ENCODE measurements around the gene SSBP3.

Gene SSBP3

DNA sequence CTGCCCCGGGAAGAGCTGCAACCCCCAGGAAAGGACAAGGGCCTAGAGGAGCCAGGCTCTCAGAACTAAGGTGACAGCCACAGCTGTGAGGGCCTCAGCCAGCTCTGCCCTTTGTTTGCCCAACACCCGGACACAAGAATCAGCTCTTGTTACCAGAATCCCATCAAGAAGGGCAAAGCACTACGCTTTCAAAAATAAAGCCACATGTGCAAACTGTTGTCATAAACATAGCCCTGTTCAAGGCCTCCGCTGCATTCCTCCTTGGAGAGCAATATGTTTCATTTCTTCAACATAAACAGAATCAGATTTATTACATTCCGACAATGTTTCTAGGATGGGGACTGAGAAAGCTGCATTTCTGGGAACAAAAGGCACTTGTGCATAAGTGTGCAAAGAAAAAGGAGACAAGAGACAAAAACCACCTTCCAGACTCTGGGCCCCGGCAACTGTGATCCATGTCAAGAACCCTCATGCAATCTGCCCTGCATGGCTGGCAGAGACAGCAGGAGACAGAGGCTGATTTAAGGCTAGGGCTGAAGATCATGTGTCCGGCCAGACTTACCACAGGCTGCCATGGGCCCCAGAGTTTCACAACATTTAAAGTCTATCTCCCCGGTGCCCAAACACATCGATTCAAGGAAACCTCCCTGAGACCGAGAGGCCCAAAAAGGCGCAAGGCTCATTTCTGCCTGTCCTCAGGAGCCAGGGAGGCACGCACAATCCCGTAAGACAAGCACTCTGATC, 71.0 kb downstream of the SSBP3 start:
- H4K20me1 ChIP-seq (ENCODE audit: insufficient read depth, low read length): peaks cover 80% of the 10 kb centered on the region
- no peak overlapping the region for H3K4me3 ChIP-seq (ENCODE audit: low read depth in 1 of 2, low read length in 2 of 2)
- H3K79me2 ChIP-seq (ENCODE audit: insufficient read depth, low read length): peaks cover 97% of the 10 kb centered on the region
- no peak overlapping the region for H3K27ac ChIP-seq (ENCODE audit: low read length)
- H3K9ac ChIP-seq (ENCODE audit: low read depth, low read length): no peak overlapping the region
- no peaks in the 10 kb centered on the region for H3K9me3 ChIP-seq (ENCODE audit: insufficient read depth, low read length, severe bottlenecking)
- ATAC-seq (ENCODE audit: insufficient read depth, low read depth): no peak
- TF ChIP-seq, protein P1, sequence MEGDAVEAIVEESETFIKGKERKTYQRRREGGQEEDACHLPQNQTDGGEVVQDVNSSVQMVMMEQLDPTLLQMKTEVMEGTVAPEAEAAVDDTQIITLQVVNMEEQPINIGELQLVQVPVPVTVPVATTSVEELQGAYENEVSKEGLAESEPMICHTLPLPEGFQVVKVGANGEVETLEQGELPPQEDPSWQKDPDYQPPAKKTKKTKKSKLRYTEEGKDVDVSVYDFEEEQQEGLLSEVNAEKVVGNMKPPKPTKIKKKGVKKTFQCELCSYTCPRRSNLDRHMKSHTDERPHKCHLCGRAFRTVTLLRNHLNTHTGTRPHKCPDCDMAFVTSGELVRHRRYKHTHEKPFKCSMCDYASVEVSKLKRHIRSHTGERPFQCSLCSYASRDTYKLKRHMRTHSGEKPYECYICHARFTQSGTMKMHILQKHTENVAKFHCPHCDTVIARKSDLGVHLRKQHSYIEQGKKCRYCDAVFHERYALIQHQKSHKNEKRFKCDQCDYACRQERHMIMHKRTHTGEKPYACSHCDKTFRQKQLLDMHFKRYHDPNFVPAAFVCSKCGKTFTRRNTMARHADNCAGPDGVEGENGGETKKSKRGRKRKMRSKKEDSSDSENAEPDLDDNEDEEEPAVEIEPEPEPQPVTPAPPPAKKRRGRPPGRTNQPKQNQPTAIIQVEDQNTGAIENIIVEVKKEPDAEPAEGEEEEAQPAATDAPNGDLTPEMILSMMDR (IDR thresholded peaks at IDR 0.05; ENCODE audit: borderline replicate concordance, extremely low read depth, low read length, poor library complexity, severe bottlenecking): no peak
- TF ChIP-seq EZH2 (IDR thresholded peaks at IDR 0.05; ENCODE audit: borderline replicate concordance, low read depth, low read length, severe bottlenecking): no peak
- no peak overlapping the region for H3K4me2 ChIP-seq (ENCODE audit: insufficient read depth, low read length)
- DNase-seq: no peak
- peaks cover 59% of the 10 kb centered on the region for H3K36me3 ChIP-seq (ENCODE audit: insufficient read depth, low read length)
- H3K4me1 ChIP-seq (ENCODE audit: insufficient read depth, low read length): no peaks in the 10 kb centered on the region
- no peak overlapping the region for H2AFZ ChIP-seq (ENCODE audit: low read depth, low read length)
- H3K27me3 ChIP-seq (ENCODE audit: insufficient read depth, low read length, poor library complexity): no peaks in the 10 kb centered on the region

DNA sequence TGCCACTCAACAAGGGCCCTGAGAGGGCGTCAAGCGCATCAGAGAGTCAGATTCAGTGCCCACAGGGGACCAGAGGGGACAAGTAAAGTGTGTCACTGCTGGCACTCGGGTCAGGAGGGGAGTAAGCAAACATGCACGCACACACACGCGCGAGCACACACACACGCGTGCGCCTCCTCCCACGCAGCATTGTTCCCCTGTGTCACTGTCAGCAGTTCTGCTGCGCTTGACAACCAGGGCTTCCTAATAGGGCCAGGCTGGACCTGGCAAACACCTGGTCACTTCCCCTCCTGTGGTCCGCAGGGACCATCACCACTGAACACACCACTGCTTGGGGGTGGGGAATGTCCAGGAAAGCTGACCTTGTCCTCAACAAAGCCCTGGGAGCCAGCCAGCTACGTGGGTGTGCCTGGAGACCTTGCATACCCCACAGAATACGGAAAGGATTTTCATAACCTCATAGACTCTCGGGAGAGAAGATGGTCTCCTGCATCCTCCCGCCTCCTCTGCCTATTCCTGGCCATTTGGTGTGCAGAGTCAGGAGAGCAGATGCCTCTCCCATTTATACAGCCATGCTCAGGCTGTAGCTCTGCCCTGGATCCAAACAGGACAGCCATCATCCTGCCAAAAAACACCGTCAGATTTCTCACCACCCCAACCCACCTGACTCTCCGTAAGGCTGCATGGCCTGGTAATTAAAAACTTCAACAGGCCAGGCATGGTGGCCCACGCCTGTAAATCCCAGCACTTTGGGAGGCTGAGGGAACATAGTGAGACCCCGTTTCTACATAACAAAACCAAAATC, 73.2 kb downstream of the SSBP3 start:
- Histone ChIP-seq H3K4me1 (ENCODE audit: insufficient read depth, low read length) (no peaks in the 10 kb centered on the region), H3K36me3 (ENCODE audit: insufficient read depth, low read length) (peaks cover 60% of the 10 kb centered on the region), H3K27ac (ENCODE audit: low read length) (no peak overlapping the region), H3K79me2 (ENCODE audit: insufficient read depth, low read length) (peaks cover 96% of the 10 kb centered on the region), H3K27me3 (ENCODE audit: insufficient read depth, low read length, poor library complexity) (no peaks in the 10 kb centered on the region), H3K4me2 (ENCODE audit: insufficient read depth, low read length) (no peak overlapping the region), H3K9me3 (ENCODE audit: insufficient read depth, low read length, severe bottlenecking) (no peaks in the 10 kb centered on the region), H4K20me1 (ENCODE audit: insufficient read depth, low read length) (peaks cover 92% of the 10 kb centered on the region), H3K4me3 (ENCODE audit: low read depth in 1 of 2, low read length in 2 of 2) (no peak overlapping the region), H2AFZ (ENCODE audit: low read depth, low read length) (no peak overlapping the region), H3K9ac (ENCODE audit: low read depth, low read length) (no peak overlapping the region)
- ATAC-seq (ENCODE audit: insufficient read depth, low read depth) (0 out of 3 replicates have a peak, but pooled peaks have one; percentile 23), DNase-seq (no peak)
- TF ChIP-seq, protein P1 (IDR thresholded peaks at IDR 0.05; ENCODE audit: borderline replicate concordance, extremely low read depth, low read length, poor library complexity, severe bottlenecking): no peak
- no peak for TF ChIP-seq EZH2 (IDR thresholded peaks at IDR 0.05; ENCODE audit: borderline replicate concordance, low read depth, low read length, severe bottlenecking)

DNA sequence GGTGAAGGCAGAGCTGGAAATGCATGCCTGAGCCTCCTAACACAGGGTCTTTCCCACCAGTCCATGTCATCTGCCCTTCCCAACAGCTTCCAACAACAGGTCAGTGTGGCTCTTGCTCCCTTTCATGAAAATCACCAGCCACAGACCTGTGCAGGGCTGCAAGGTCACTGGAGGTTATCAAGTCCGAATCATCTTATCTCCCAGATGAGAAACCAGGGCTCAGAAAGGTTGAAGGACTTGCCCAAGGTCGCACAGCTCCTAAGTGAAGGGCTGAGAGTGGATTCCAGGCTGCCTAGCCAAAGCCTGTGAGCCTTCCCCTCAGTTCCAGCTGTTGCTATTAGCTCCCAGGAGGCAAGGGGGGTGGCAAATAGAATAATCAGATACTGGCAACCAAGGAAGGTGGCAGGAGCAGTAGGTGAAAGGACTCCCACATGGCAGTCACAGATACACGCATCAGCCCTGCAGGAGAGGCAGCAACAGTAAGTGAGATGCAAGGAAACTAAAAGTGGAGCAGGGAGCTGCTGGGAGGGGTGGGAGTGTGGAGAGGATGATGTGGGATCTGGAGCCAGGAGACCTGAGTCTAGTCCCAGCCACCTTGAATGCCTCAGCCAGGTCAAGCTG, 74.2 kb downstream of the SSBP3 start:
- Histone ChIP-seq H3K9ac (ENCODE audit: low read depth, low read length) (no peak overlapping the region), H3K36me3 (ENCODE audit: insufficient read depth, low read length) (peaks cover 58% of the 10 kb centered on the region), H3K27ac (ENCODE audit: low read length) (peak overlapping the region; percentile 44), H3K4me1 (ENCODE audit: insufficient read depth, low read length) (no peaks in the 10 kb centered on the region), H3K9me3 (ENCODE audit: insufficient read depth, low read length, severe bottlenecking) (no peaks in the 10 kb centered on the region), H3K4me3 (ENCODE audit: low read depth in 1 of 2, low read length in 2 of 2) (no peak overlapping the region), H2AFZ (ENCODE audit: low read depth, low read length) (no peak overlapping the region), H3K79me2 (ENCODE audit: insufficient read depth, low read length) (peaks cover 96% of the 10 kb centered on the region), H3K4me2 (ENCODE audit: insufficient read depth, low read length) (no peak overlapping the region), H4K20me1 (ENCODE audit: insufficient read depth, low read length) (peaks cover 94% of the 10 kb centered on the region), H3K27me3 (ENCODE audit: insufficient read depth, low read length, poor library complexity) (no peaks in the 10 kb centered on the region)
- TF ChIP-seq, protein P1 (IDR thresholded peaks at IDR 0.05; ENCODE audit: borderline replicate concordance, extremely low read depth, low read length, poor library complexity, severe bottlenecking): no peak
- TF ChIP-seq EZH2 (IDR thresholded peaks at IDR 0.05; ENCODE audit: borderline replicate concordance, low read depth, low read length, severe bottlenecking): no peak
- no peak for ATAC-seq (ENCODE audit: insufficient read depth, low read depth)
- DNase-seq: no peak

Measured in DND-41 (cell line).